OCI-LY3 (cell line): ENCODE data around the gene PARP1.

Source experiments
- H2AFZ ChIP-seq: fragments of 200-600, 300-600 bp; shearing (Covaris generic); 2 replicates; pipeline ENCODE4 v1.6.0; 2014; ENCODE audit warnings: antibody characterized with exemption, low read depth, low read length
- H3K27ac ChIP-seq: fragments of 200-600, 300-600 bp; sonication (generic); 2 replicates; pipeline ENCODE4 v1.5.1; 2014; ENCODE audit warnings: mild to moderate bottlenecking, low read length, moderate library complexity, mixed read lengths
- H3K27me3 ChIP-seq: fragments of 200-600, 300-600 bp; sonication (generic); 2 replicates; pipeline ENCODE4 v1.6.1; 2014; ENCODE audit warnings: low read depth, low read length, mixed read lengths
- H3K36me3 ChIP-seq: fragments of 200-600, 300-600 bp; sonication (generic); replicated peaks from 2 replicates; pipeline ENCODE3; 2014; ENCODE audit warnings: low read depth, low read length, mixed read lengths
- H3K4me1 ChIP-seq: fragments of 300-600, 200-600 bp; sonication (generic); 2 replicates; pipeline ENCODE4 v1.6.1; 2014; ENCODE audit warnings: low read length, mixed read lengths
- H3K4me2 ChIP-seq: fragments of 200-600, 300-600 bp; sonication (generic); 2 replicates; pipeline ENCODE4 v1.6.1; 2014; ENCODE audit warnings: low read length, mixed read lengths
- H3K4me3 ChIP-seq: fragments of 300-600, 200-600 bp; sonication (generic); 2 replicates; pipeline ENCODE4 v1.5.1; 2014; ENCODE audit warnings: antibody characterized with exemption, mild to moderate bottlenecking, low read length, moderate library complexity
- H3K79me2 ChIP-seq: fragments of 300-600, 200-600 bp; shearing (Covaris generic); 2 replicates; pipeline ENCODE4 v1.6.1; 2014; ENCODE audit warnings: mild to moderate bottlenecking, low read length, mixed read lengths
- H3K9ac ChIP-seq: fragments of 300-600, 200-600 bp; shearing (Covaris generic); 2 replicates; pipeline ENCODE4 v1.6.0; 2014; ENCODE audit warnings: mild to moderate bottlenecking, low read length, moderate library complexity
- H3K9me3 ChIP-seq: fragments of 200-600, 300-600 bp; shearing (Covaris generic); 2 replicates; pipeline ENCODE4 v1.6.1; 2014; ENCODE audit warnings: low read length, mixed read lengths; ENCODE audit not compliant: insufficient read depth
- H4K20me1 ChIP-seq: fragments of 200-600, 300-600 bp; sonication (generic); 2 replicates; pipeline ENCODE4 v1.6.1; 2016; ENCODE audit warnings: low read length, mixed read lengths; ENCODE audit not compliant: insufficient read depth
- EZH2phosphoT487 ChIP-seq: fragments of 200-600 bp; shearing (Covaris generic); IDR thresholded peaks from 2 replicates; pipeline ENCODE4 v1.6.1; 2018; ENCODE audit warnings: antibody characterized with exemption, mixed run types, low read depth
- TF ChIP-seq, protein P1 (sequence below): fragments of 200-600, 300-600 bp; sonication (generic); IDR thresholded peaks from 2 replicates; pipeline ENCODE4 v1.5.1; 2014; ENCODE audit warnings: antibody characterized with exemption, low read length, low read depth

The PARP1 gene

GRCh38 chr1:226337276-226337875 lies 70.5 kb downstream of the PARP1 start:
- Histone ChIP-seq H3K4me3 (no peak overlapping the region), H3K27ac (no peak overlapping the region), H3K4me1 (peaks cover 15% of the 10 kb centered on the region), H3K79me2 (no peaks in the 10 kb centered on the region), H3K9ac (no peak overlapping the region), H3K36me3 (no peaks in the 10 kb centered on the region), H3K4me2 (peak overlapping the region; percentile 19; the same call in 1 of the 2 replicates), H4K20me1 (no peaks in the 10 kb centered on the region), H3K9me3 (no peaks in the 10 kb centered on the region), H2AFZ (peak overlapping the region; percentile 43), H3K27me3 (no peaks in the 10 kb centered on the region)
- TF ChIP-seq EZH2phosphoT487 = no peak
- TF ChIP-seq, protein P1, sequence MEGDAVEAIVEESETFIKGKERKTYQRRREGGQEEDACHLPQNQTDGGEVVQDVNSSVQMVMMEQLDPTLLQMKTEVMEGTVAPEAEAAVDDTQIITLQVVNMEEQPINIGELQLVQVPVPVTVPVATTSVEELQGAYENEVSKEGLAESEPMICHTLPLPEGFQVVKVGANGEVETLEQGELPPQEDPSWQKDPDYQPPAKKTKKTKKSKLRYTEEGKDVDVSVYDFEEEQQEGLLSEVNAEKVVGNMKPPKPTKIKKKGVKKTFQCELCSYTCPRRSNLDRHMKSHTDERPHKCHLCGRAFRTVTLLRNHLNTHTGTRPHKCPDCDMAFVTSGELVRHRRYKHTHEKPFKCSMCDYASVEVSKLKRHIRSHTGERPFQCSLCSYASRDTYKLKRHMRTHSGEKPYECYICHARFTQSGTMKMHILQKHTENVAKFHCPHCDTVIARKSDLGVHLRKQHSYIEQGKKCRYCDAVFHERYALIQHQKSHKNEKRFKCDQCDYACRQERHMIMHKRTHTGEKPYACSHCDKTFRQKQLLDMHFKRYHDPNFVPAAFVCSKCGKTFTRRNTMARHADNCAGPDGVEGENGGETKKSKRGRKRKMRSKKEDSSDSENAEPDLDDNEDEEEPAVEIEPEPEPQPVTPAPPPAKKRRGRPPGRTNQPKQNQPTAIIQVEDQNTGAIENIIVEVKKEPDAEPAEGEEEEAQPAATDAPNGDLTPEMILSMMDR = no peak

DNA sequence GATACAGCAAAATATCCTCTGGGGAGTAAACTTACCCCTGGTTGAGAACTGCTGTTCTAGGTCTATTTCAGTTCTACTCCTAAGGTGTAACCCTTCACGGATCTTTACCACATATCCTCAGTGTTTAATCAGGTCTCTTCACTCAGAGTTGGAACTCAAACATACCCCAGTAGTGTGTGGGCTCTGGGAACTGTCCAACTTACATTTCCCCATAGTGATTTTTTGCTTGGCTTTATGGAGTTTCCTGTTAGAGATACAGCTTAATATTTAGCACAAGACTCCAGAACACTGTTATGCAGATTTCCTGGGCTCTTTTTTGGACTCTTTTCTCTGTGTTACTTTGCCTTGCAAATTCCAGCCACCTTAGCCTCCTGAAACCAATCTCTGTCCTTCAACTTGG lies 72.2 kb downstream of the PARP1 start:
- H3K9me3 ChIP-seq = no peaks in the 10 kb centered on the region
- no peaks in the 10 kb centered on the region for H4K20me1 ChIP-seq
- H3K27me3 ChIP-seq = no peaks in the 10 kb centered on the region
- no peaks in the 10 kb centered on the region for H3K79me2 ChIP-seq
- H3K4me2 ChIP-seq = no peak overlapping the region
- no peaks in the 10 kb centered on the region for H3K36me3 ChIP-seq
- no peak overlapping the region for H3K27ac ChIP-seq
- peaks cover 15% of the 10 kb centered on the region for H3K4me1 ChIP-seq
- TF ChIP-seq, protein P1 = no peak
- TF ChIP-seq EZH2phosphoT487 = no peak
- no peak overlapping the region for H2AFZ ChIP-seq
- no peak overlapping the region for H3K9ac ChIP-seq
- no peak overlapping the region for H3K4me3 ChIP-seq

GRCh38 chr1:226332947-226333346 lies 74.9 kb downstream of the PARP1 start:
- no peaks in the 10 kb centered on the region for H3K27me3 ChIP-seq
- H4K20me1 ChIP-seq = no peaks in the 10 kb centered on the region
- peak overlapping the region; percentile 84 for H3K4me2 ChIP-seq
- peaks cover 15% of the 10 kb centered on the region for H3K4me1 ChIP-seq
- H3K36me3 ChIP-seq = no peaks in the 10 kb centered on the region
- no peak overlapping the region for H3K27ac ChIP-seq
- H3K4me3 ChIP-seq = peak overlapping the region; percentile 74
- peak overlapping the region; percentile 63 for H3K9ac ChIP-seq
- peak overlapping the region; percentile 95 for H2AFZ ChIP-seq
- no peaks in the 10 kb centered on the region for H3K9me3 ChIP-seq
- no peaks in the 10 kb centered on the region for H3K79me2 ChIP-seq
- TF ChIP-seq, protein P1 = no peak
- TF ChIP-seq EZH2phosphoT487 = no peak

GRCh38 chr1:226329237-226329636 lies 78.7 kb downstream of the PARP1 start:
- H3K36me3 ChIP-seq = no peaks in the 10 kb centered on the region

More at GRCh38 chr1:226329237-226329636, 78.7 kb downstream of the PARP1 start:
- H3K27me3 ChIP-seq = no peaks in the 10 kb centered on the region
- H2AFZ ChIP-seq = no peak overlapping the region
- peaks cover 7% of the 10 kb centered on the region for H3K4me1 ChIP-seq
- H3K4me2 ChIP-seq = no peak overlapping the region
- no peaks in the 10 kb centered on the region for H4K20me1 ChIP-seq
- no peak overlapping the region for H3K9ac ChIP-seq
- no peak overlapping the region for H3K4me3 ChIP-seq
- H3K9me3 ChIP-seq = no peaks in the 10 kb centered on the region
- TF ChIP-seq, protein P1 = no peak
- TF ChIP-seq EZH2phosphoT487 = no peak
- no peak overlapping the region for H3K27ac ChIP-seq
- H3K79me2 ChIP-seq = no peaks in the 10 kb centered on the region
